Endometrium (tissue), 2 donors: Measurements from ENCODE around the gene FAM170B.
A peak's percentile ranks its signal among the peaks of the same experiment; 100 is the strongest.

Source experiments
- FAIRE-seq: peaks from 2 replicates; lab custom pipeline; 2012; peaks lifted over from hg19 to GRCh38; lab: Jason Lieb, UNC
- donor health status: control.
- donor health status: control.

Gene FAM170B

DNA sequence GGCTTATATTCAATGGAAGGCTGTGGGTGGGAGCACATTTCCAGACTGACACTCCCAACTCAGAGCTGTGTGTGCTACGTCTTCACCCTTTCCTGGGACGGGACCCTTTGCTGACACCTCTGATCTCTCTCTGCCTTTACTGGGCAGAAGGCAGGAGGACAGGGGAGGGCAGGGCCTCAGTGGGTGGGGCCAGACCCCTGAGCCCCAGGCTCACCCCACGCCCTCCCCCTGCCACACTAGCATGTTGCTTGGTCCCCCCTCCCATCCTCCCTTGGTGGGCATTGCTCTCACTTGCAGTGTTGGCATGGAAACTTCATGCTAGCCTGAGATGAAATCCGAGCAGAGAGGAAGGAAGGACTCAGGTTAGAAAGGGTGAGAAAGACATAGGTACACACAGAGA, 36.0 kb upstream of the FAM170B start:
- FAIRE-seq = no peak

GRCh38 chr10:49168831-49169500, 35.1 kb upstream of the FAM170B start:
- FAIRE-seq = no peak

DNA sequence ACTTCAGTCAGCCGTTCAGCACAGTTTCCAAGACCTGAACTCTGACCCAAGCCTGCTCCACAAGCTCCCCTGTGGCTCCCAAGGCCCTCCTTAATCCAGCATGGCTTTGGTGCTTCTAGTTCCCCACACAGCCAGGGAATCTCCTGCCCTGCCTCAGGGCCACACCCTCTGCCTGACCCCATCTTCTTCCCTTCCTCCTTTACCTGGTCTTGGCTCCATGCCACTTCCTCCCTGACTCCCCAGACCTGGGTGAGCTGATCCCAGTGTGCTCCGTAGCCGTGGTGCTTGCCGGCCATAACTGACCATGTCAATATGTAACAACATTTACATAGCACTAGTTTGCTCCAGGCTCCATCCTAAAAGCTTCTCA, 34.3 kb upstream of the FAM170B start:
- no peak for FAIRE-seq

- no peak for FAIRE-seq
Observed at GRCh38 chr10:49167425-49168170, 33.8 kb upstream of the FAM170B start.

- FAIRE-seq = no peak
Observed at GRCh38 chr10:49166484-49167400, 32.9 kb upstream of the FAM170B start.

DNA sequence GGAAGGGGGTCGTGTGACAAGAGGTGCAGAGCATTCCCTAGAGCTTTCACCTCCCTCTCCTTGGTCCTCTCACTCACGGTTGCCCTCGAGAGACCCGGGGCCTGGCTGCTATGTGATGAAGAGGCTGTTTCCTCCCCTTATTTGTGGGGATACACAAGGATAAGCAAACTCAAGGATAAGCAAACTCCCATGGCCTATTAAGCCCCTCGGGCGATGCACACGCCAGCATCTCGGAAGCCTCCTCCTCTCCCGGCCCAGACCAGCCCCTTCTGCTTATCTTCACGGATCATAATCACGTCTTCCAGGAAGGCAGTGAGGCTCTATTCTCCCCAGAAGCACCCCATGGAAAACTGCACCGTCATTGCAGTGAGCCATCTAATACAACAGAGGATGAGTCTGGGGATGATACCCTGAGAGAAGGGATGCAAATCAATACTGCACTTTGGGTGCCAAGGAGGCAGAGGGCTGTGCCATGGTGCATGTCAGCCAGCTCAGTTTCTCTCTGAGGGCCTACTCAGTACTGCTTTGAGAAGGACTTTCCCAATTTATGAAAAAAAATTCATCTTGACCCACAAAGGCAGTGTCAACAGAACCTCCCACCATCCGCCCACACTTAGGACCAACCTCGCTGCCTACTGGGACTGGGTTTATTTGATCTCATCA, 32.1 kb upstream of the FAM170B start:
- FAIRE-seq = no peak

DNA sequence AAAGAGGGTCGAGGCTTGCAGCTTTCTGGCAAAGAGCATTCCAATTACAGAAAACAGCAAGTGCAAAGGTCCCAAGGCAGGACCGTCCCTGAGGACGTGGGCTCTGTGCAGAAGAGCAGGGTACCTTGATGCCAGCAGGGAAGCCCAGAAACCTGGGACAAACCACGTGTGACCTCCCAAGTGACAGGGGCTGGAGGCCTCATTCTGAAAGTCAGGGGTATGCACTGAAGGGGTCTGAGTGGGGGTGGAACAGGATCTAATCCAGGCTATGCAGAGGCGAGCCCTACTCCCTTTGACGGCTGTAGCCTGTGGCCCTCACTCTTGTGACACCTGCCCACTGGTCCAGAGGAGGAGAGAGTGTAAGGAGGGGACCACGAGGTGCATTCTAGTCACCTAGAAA, 31.4 kb upstream of the FAM170B start:
- FAIRE-seq = no peak

- FAIRE-seq = no peak
Observed at GRCh38 chr10:49164559-49165188, 30.9 kb upstream of the FAM170B start.

GRCh38 chr10:49163741-49164140, 29.9 kb upstream of the FAM170B start:
- no peak for FAIRE-seq

- FAIRE-seq = no peak
Observed at GRCh38 chr10:49162761-49163310, 29.0 kb upstream of the FAM170B start.

DNA sequence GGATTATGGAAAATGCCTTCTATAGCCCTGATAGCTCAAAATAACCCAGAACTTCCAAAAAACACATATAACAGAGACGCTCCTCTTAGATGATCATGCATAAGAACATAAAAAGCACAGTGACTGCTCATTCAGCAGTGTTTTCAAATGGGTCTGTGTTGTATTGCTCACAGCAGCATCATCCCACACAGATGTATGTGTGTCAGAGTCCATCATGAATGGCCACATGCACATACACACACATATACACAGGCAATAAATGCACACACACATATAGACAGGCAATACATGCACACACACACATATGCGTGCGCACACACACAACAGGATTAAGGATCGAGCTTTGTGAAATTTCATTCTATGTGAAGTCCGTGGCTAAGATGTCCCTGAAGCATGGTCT, 28.2 kb upstream of the FAM170B start:
- no peak for FAIRE-seq

GRCh38 chr10:49161411-49161997, 27.7 kb upstream of the FAM170B start:
- FAIRE-seq = peak; percentile 15

DNA sequence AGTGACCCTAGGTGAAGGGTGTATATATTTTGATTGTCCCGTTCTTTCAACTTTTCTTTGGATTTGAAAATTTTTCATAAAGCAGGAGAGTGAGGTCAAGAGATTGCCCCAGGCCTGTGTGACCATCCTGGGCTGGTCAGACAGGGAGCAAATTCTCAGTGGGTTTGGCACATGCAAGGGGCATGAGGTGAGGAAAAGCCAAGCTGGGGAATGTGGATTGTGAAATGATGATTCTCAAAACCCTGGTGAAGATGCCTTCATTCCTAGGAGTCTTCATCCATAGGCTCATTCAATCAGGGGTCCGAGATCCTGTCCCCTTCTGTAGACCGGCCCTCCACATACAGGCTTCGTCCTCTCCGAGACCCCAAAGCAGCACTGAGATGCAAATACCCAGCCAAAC, 27.0 kb upstream of the FAM170B start:
- no peak for FAIRE-seq

DNA sequence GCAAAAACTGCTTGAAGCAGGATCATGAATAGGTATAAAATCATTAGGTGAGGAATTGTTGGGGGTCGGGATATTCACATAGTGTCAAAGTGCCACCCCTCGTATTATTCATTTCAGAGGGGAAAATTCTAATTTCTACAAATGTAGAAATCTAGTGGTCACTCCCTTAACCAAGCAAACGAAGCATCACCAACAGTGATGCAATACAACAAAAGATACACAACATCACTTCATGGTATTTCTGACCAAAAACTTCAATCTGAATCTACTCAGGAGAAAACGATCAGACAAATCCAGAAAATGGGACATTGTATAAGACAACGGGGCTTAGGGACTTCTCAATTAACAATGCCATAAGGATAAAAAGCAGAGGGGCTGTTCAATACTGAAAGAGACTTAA, 26.3 kb upstream of the FAM170B start:
- FAIRE-seq = no peak

DNA sequence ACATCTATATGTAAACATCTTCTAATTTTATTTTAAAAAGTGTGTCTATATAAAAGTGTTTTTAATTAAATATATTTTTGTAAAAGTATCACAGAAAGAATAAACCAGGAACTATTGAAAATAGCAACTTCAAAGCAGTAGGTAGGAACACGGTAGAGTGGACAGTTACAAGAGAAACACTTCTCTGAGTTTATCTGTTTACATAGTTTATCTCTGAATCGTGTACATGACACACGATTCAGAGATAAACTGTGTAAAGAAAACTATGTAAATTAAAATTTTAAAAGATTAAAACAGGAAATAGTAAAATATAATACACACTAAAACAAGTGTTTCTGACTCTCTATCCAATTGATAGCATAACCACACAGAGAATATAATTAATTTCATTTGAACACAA, 25.1 kb upstream of the FAM170B start:
- FAIRE-seq = peak; percentile 41

DNA sequence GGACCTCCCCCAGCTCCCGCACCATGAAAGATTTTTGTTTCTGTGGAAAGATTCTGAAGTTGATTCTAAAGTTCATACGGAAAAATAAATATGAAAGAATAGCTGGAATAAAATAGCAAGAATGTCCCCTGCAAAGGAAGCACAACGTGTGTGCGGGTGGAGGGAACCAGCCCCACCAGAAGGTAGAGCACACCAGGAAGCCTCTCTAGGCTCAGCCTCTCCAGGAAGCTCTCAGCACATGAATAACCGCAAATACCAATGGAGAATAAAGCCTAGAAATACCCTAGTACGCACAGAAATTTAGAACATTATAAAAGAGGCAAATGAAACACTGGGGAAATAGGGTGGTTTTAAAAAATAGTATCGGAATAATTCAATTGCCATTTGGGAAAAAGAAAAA, 24.6 kb upstream of the FAM170B start:
- no peak for FAIRE-seq

DNA sequence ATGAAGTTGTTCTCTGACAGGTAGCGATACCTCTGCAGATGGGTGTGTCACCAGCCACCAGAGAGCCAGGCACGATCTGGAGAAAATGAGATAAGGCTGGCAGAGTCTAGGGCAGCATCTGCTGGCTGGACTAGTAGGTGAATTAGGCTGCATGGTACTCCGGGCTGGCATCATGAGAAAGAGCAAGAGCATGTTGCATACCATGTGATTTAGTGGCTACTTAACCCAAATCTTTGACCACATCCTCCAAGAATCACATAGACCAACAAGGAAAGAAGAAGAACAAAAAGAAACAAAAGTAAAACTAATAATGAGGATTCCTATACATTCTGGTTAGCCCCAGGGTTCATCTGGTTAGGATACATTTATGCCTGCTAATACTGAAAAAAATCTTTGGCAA, 23.4 kb upstream of the FAM170B start:
- no peak for FAIRE-seq

GRCh38 chr10:49154641-49155040, 20.8 kb upstream of the FAM170B start:
- FAIRE-seq = no peak

DNA sequence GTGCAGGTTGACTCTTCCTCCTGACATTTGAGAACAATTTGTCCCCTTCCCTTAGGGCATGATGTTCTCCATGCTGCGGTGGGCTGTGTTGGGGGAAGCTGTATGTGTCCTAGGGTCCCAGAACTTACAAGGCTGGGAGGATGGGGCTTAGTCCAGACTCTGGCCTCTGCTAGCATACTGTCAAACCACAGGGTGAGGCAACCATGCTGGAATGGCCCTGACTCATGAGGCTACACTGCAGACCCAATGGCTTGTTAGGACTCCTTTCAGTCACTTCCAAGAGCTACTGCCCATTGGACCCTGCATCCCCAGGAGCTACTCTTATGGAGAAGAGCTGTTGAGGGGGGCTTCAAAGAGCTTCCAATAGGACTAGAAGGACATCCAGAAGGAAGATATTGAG, 20.1 kb upstream of the FAM170B start:
- FAIRE-seq = no peak

DNA sequence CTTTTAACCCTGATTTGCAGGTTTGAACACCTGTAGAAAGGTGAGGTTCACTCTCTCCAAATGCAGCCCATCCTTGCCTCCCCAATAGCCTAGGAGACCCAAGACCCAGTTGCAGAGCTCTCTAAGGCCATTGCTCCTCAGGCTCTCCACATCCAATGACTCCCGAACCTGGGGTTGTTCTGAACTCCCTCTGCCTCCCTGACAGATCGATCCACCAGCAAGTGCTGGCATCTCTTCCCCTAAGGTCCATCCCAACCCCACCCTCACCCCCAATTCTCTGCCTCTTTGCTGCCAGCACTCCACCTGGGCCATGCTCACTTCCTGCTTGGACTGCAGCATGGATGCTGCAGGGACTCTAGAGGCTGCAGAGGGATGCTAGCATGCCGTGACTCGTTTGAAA, 19.3 kb upstream of the FAM170B start:
- FAIRE-seq = no peak

DNA sequence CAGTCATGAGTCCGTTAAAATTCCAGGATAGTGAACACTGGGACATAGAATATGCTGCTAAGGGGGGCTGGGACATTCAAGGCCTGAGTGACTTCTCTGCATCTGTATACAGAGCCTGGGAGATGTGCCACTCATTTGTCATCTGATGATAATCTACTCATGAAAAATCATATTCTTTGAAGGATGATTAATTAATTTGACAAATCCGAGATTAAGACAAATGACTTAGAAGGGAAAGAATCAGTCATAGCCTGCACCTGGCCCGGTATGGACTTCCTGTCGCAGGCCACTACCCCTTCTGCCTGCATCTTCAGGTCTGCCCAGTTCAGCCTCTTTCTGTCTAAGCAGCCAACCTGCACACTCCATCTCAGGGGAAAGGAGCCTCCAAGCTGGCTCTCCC, 18.8 kb upstream of the FAM170B start:
- no peak for FAIRE-seq
